ENCODE measurements around the gene ZDHHC1.

The ZDHHC1 gene

DNA sequence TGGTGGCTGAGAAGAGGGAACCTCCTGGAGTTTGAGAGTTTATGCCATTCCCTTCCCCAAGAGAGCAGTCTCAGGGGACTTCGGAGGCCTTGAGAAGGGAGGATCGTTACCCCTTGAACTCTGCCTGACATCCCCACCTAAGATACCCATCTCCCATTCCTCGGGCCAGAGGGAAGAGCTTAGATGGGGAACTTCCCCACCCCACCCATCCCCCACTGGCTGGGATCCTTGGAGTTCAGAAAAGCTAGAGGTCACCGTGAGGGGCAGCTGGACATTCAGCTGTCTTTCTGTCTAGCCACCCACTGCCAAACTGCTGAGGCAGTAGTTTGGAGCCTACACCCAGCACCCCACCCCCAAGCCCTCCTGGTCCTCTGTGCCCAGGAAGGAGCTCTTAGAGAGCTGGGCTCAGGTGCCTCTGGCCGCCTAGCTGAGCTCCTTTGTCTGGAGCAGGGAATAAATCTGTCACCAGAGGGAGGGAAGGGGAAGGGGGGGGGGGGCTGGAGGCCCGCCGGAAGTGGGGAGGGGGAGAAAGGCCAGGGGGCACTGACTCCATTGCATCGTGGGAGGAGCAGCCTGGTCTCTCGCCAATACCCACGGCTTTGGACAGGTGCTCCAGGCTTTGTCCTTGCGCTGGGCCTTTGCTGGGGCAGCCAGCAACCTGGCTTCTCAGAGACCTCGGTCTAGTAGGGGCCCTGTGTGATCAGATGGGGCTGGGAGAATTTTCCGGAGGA lies 15.7 kb upstream of the ZDHHC1 start:
- H3K9me3 ChIP-seq = no peaks in the 10 kb centered on the region
- TF ChIP-seq, protein P1, sequence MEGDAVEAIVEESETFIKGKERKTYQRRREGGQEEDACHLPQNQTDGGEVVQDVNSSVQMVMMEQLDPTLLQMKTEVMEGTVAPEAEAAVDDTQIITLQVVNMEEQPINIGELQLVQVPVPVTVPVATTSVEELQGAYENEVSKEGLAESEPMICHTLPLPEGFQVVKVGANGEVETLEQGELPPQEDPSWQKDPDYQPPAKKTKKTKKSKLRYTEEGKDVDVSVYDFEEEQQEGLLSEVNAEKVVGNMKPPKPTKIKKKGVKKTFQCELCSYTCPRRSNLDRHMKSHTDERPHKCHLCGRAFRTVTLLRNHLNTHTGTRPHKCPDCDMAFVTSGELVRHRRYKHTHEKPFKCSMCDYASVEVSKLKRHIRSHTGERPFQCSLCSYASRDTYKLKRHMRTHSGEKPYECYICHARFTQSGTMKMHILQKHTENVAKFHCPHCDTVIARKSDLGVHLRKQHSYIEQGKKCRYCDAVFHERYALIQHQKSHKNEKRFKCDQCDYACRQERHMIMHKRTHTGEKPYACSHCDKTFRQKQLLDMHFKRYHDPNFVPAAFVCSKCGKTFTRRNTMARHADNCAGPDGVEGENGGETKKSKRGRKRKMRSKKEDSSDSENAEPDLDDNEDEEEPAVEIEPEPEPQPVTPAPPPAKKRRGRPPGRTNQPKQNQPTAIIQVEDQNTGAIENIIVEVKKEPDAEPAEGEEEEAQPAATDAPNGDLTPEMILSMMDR (IDR thresholded peaks at IDR 0.05; ENCODE audit: low read depth, low read length) = no peak
- H3K27me3 ChIP-seq = peaks cover 12% of the 10 kb centered on the region
- H3K4me1 ChIP-seq = peaks cover 10% of the 10 kb centered on the region
- no peak for DNase-seq
- peak overlapping the region; percentile 44 for H3K4me3 ChIP-seq (ENCODE audit: low read depth, low read length)
- no peaks in the 10 kb centered on the region for H3K36me3 ChIP-seq

DNA sequence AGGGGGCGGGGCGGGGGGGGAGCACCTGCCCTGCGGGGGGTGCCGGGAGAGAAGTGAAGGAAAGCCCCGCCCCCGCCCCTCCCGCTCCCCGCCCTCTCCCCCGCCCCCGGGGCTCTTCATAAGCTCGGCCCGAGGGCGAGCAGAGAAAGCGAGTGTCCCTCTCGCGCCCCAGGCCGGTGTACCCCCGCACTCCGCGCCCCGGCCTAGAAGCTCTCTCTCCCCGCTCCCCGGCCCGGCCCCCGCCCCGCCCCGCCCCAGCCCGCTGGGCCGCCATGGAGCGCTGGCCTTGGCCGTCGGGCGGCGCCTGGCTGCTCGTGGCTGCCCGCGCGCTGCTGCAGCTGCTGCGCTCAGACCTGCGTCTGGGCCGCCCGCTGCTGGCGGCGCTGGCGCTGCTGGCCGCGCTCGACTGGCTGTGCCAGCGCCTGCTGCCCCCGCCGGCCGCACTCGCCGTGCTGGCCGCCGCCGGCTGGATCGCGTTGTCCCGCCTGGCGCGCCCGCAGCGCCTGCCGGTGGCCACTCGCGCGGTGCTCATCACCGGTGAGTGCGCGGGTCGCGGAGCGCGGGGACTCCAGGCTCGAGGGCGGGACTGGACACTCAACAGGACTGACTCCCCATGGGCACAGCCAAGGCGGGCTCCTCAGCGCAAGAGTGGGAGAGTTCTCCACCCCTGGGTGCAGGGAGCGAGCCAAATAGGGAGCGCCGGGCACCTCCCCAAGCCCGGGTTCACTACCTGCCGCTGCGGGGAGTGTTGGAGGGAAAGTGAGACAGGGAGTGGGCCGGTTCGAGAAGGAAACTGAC lies 14.9 kb upstream of the ZDHHC1 start, which contains the start of gene HSD11B2:
HSD11B2 (plus strand) TSS at position 145 of the 798 bp plus-strand sequence; CDS start at position 273, 128 bp downstream.
- Histone ChIP-seq H3K27me3 (peaks cover 12% of the 10 kb centered on the region), H3K4me1 (peaks cover 10% of the 10 kb centered on the region), H3K4me3 (ENCODE audit: low read depth, low read length) (peak within 1 kb of the TSS; percentile 46), H3K36me3 (no peaks in the 10 kb centered on the region), H3K9me3 (no peaks in the 10 kb centered on the region)
- TF ChIP-seq, protein P1 (IDR thresholded peaks at IDR 0.05; ENCODE audit: low read depth, low read length) = no peak
- peak; percentile 79 for DNase-seq

DNA sequence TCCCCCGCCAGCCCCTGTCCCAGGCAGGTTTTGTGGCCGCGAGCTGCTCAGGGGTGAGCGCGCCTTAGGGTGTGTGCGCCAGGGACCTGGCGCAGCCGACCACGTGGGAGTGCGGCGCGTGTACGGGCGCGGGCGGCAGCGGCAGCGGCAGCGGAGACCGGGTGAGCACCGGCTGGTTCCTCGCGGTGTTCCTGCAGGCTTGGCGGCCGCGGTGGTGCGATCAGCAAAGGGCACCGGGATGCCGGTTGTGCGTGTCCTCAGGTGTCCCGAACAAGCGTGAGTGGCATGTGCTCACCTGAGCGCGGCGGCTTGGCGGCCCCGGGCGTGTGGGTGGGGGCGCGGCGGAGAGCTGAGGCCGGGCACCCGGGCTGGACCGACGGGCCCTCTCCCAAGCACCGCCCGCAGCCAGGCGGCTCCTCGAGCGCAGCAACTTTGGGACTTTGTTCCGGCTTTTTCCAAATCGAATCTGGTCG lies 14.3 kb upstream of the ZDHHC1 start:
- Histone ChIP-seq H3K4me3 (ENCODE audit: low read depth, low read length) (peak overlapping the region; percentile 46), H3K27me3 (peaks cover 12% of the 10 kb centered on the region), H3K9me3 (no peaks in the 10 kb centered on the region), H3K4me1 (peaks cover 10% of the 10 kb centered on the region), H3K36me3 (no peaks in the 10 kb centered on the region)
- TF ChIP-seq, protein P1 (IDR thresholded peaks at IDR 0.05; ENCODE audit: low read depth, low read length) = no peak
- peak; percentile 52 for DNase-seq

DNA sequence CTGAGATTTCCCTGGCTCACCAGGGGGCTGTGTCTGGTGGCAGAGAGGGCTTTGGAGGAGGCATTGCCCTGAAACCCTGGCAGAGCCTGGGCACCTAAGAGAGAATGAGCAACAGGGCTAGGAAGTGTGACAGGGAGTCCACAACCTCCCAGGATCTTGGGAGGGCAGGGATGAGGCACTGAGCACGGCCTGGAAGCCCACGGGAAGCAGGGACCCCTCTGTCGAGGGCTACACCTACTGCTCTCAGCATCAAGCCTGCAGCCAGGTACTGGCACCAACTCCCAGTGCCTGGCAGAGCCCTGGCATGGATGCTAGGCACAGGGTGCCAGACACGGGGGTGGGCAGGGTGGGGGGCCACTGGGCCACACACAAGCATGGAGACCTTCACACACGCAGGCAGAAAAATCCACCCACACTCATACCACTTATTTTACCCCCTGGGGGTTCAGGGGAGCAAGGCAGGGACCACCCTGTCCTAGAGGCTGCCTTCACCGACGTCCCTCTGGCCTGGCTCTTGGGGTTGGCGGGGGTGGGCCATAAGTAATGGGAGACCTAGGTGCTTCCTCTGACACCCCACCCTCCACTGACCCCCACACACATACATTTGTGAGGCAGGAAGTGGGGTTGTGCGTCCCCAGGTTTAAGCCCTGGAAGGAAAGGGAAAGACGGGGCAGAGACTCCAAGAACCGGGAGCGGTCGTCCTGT lies 13.7 kb upstream of the ZDHHC1 start:
- Histone ChIP-seq H3K4me3 (ENCODE audit: low read depth, low read length) (peak overlapping the region; percentile 46), H3K27me3 (peaks cover 12% of the 10 kb centered on the region), H3K4me1 (peaks cover 10% of the 10 kb centered on the region), H3K36me3 (no peaks in the 10 kb centered on the region), H3K9me3 (no peaks in the 10 kb centered on the region)
- no peak for DNase-seq
- TF ChIP-seq, protein P1 (IDR thresholded peaks at IDR 0.05; ENCODE audit: low read depth, low read length) = no peak

DNA sequence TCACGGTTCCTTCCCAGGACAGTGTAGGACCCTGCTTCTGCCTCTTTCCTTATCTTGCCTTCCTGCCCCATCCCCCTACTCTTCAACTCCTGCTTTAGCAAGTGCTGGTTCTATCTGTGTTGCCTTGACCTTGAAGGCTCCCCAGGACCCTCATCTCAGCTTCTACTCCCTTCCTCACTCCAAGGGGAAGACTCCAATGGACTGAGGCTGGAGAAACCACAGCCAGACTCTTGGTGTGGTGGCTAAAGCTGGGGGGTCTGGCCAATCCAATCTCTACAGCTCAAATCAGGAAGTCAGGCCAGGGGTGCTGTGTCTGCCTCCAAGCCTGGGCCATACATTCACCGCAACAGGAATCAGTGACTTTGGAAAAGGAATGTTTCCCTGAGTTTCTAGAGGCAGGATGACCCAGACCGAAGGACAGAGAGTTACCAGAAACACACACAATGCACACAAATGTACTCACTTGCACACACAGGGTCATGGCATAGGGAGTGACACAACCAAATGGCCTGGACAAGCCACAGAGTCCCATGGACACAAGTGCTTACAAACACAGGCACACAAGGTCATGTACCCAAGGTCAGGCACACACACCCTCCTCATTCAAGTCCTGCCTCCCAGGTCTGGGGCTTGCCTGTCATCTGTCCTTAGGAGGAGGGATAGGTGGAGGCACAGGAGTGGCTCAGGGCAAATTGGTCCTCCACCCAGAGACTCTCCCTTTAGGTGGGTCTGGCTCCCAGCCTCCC lies 12.9 kb upstream of the ZDHHC1 start:
- no peak overlapping the region for H3K4me3 ChIP-seq (ENCODE audit: low read depth, low read length)
- H3K9me3 ChIP-seq = no peaks in the 10 kb centered on the region
- peaks cover 10% of the 10 kb centered on the region for H3K4me1 ChIP-seq
- no peak for DNase-seq
- TF ChIP-seq, protein P1 (IDR thresholded peaks at IDR 0.05; ENCODE audit: low read depth, low read length) = no peak
- no peaks in the 10 kb centered on the region for H3K36me3 ChIP-seq
- peaks cover 12% of the 10 kb centered on the region for H3K27me3 ChIP-seq
